Chondrocyte (in vitro differentiated cells): ENCODE results near the gene RTTN. TPM values are rescaled to one million over a fixed set of nuclear protein-coding genes. Genes with fewer than 3 reads are reported as not detected.

Experiments used
- DNase-seq: peaks from one replicate; pipeline ENCODE4 v3.0.0; 2021; ENCODE audit warnings: mixed read lengths, low spot score
- H3K27ac Mint-ChIP-seq: one replicate; pipeline ENCODE4 v1.8.0; 2021; ENCODE audit warnings: mild to moderate bottlenecking, moderate library complexity, mixed read lengths; ENCODE audit not compliant: unreplicated experiment
- H3K27me3 Mint-ChIP-seq: 2 replicates; pipeline ENCODE4 v1.8.0; 2021; ENCODE audit warnings: low read depth, mixed read lengths
- H3K36me3 Mint-ChIP-seq: 2 replicates; pipeline ENCODE4 v1.8.0; 2021; ENCODE audit warnings: low read depth, mixed read lengths
- H3K4me1 Mint-ChIP-seq: 2 replicates; pipeline ENCODE4 v1.8.0; 2021; ENCODE audit warnings: low read depth, mild to moderate bottlenecking, mixed read lengths
- H3K4me3 Mint-ChIP-seq: one replicate; pipeline ENCODE4 v1.8.0; 2021; ENCODE audit warnings: mild to moderate bottlenecking, moderate library complexity, mixed read lengths; ENCODE audit not compliant: unreplicated experiment
- H3K9me3 Mint-ChIP-seq: 2 replicates; pipeline ENCODE4 v1.8.0; 2021; ENCODE audit warnings: low read depth, mixed read lengths
- CTCF ChIP-seq: fragments of 200-600 bp; sonication (generic); IDR thresholded peaks from 2 replicates; pipeline ENCODE4 v1.5.0; 2021; ENCODE audit warnings: antibody characterized with exemption, mild to moderate bottlenecking, moderate library complexity
- total RNA-seq: library from RNA; stranded (reverse); gene quantifications from 3 replicates; pipeline ENCODE4 v1.2.1, GENCODE V29; 2021

The RTTN gene
- total RNA-seq, 1 donor from 2014 or later = 4.8 TPM

- Mint-ChIP-seq H3K36me3 (no peaks in the 10 kb centered on the region), H3K4me3 (no peak overlapping the region), H3K4me1 (peaks cover 12% of the 10 kb centered on the region), H3K9me3 (no peaks in the 10 kb centered on the region), H3K27me3 (no peaks in the 10 kb centered on the region), H3K27ac (no peak overlapping the region)
- no peak for DNase-seq
- TF ChIP-seq CTCF = no peak
These were observed 136.1 kb downstream of the RTTN start for GRCh38 chr18:70069382-70069781.

DNA sequence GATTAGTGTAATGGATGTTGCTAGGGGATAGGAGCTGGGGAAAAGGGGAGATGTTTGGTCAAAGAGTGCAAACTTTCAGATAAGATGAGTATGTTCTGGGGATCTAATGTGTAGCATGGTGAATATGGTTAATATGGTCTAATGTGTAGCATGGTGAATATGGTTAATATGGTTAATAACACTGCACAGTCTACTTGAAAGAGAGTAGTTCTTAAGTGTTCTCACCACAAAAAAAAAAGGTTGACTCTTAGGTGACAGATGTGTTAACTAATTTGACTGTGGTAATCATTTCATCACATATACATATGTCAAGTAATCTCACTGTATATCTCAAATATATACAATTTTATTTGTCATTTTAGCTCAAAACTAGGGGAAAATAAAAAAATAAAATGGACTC is 136.5 kb downstream of the RTTN start:
- H3K4me3 Mint-ChIP-seq = no peak overlapping the region
- H3K36me3 Mint-ChIP-seq = no peaks in the 10 kb centered on the region
- no peaks in the 10 kb centered on the region for H3K9me3 Mint-ChIP-seq
- peaks cover 12% of the 10 kb centered on the region for H3K4me1 Mint-ChIP-seq
- TF ChIP-seq CTCF = no peak
- no peaks in the 10 kb centered on the region for H3K27me3 Mint-ChIP-seq
- no peak for DNase-seq
- no peak overlapping the region for H3K27ac Mint-ChIP-seq

GRCh38 chr18:70059684-70060083 is 145.8 kb downstream of the RTTN start:
- H3K9me3 Mint-ChIP-seq = no peaks in the 10 kb centered on the region
- H3K4me3 Mint-ChIP-seq = no peak overlapping the region
- no peak overlapping the region for H3K27ac Mint-ChIP-seq
- no peak for TF ChIP-seq CTCF
- peaks cover 5% of the 10 kb centered on the region for H3K36me3 Mint-ChIP-seq
- no peaks in the 10 kb centered on the region for H3K4me1 Mint-ChIP-seq
- no peaks in the 10 kb centered on the region for H3K27me3 Mint-ChIP-seq
- DNase-seq = no peak

- H3K27ac Mint-ChIP-seq = no peak overlapping the region
These were observed 146.6 kb downstream of the RTTN start for GRCh38 chr18:70058916-70059315.

DNA sequence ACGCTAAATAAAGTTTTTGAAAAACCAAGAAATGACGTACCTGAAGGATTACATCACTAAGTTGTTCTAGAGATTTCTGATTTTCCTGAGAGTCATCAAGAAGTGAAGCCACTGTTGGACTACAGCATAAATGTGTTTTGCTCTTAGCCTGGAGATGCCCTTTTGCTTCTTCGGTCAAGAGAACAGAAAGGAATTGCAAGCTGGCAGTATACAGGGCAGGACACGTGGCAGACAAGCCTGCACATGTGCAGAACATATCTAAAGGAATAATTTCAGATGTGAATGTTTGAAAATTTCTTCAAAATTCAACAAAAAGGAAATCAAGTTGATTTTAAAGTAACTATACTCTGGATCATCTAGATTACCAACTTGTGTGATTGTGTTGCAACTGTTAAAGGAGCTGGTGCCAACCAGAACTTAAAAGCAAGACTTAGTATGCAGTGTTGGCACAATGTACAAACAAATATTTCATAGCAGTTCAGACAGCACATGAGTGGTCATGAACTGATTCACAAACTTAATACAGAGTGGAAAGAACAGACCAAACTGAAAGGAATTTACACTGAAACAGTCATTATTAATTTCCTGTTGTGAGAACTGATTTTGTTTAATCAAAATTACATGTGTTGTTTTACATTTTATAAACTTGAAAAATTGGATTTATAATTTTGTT is 157.4 kb downstream of the RTTN start:
- Mint-ChIP-seq H3K27ac (peak overlapping the region; percentile 19), H3K27me3 (no peaks in the 10 kb centered on the region), H3K4me3 (no peak overlapping the region), H3K9me3 (no peaks in the 10 kb centered on the region), H3K36me3 (peaks cover 3% of the 10 kb centered on the region), H3K4me1 (peaks cover 49% of the 10 kb centered on the region)
- DNase-seq = no peak
- TF ChIP-seq CTCF = no peak

More at GRCh38 chr18:70058916-70059315, 146.6 kb downstream of the RTTN start:
- Mint-ChIP-seq H3K36me3 (peaks cover 5% of the 10 kb centered on the region), H3K4me3 (no peak overlapping the region), H3K27me3 (no peaks in the 10 kb centered on the region), H3K4me1 (no peaks in the 10 kb centered on the region), H3K9me3 (no peaks in the 10 kb centered on the region)
- TF ChIP-seq CTCF = no peak
- DNase-seq = no peak
